Thymus (tissue), 11 donors: ENCODE measurements around the gene STMN3. TPM values are rescaled to one million over a fixed set of nuclear protein-coding genes. Genes with fewer than 3 reads are reported as not detected.
"Not testable (repeated sequence)": the region's sequence is repeated elsewhere in the genome, so short reads cannot be mapped to it uniquely, and the experiment has no call there.

ENCODE experiments used
- DNase-seq, 9 donors: peaks; one replicate each; pipeline ENCODE4 v3.0.0-alpha.2; 2013; ENCODE audit warnings: low spot score in 9 of 9, low read depth in 6 of 9, missing footprints in 1 of 9
- H3K27ac ChIP-seq, 2 donors: one replicate each; pipeline ENCODE4 v1.5.1; 2013; ENCODE audit warnings: control low read depth in 1 of 2, low read depth in 1 of 2, low read length in 1 of 2, mild to moderate bottlenecking in 1 of 2, moderate library complexity in 1 of 2
- H3K27me3 ChIP-seq, 2 donors: one replicate each; pipeline ENCODE4 v1.5.1; 2013; ENCODE audit warnings: low read length in 1 of 2; ENCODE audit not compliant: control insufficient read depth in 2 of 2, insufficient read depth in 1 of 2
- H3K36me3 ChIP-seq, 2 donors: one replicate each; pipeline ENCODE4 v1.5.1; 2013; ENCODE audit warnings: low read length in 1 of 2, mild to moderate bottlenecking in 1 of 2, moderate library complexity in 1 of 2; ENCODE audit not compliant: control insufficient read depth in 2 of 2, insufficient read depth in 2 of 2
- H3K4me1 ChIP-seq, 2 donors: one replicate each; pipeline ENCODE4 v1.5.1; 2013; ENCODE audit warnings: low read length in 2 of 2; ENCODE audit not compliant: control insufficient read depth in 2 of 2, insufficient read depth in 2 of 2
- H3K4me3 ChIP-seq, 2 donors: one replicate each; pipeline ENCODE4 v1.5.1; 2013; ENCODE audit warnings: low read length in 2 of 2, control low read depth in 1 of 2, mild to moderate bottlenecking in 1 of 2
- H3K9me3 ChIP-seq, 2 donors: one replicate each; pipeline ENCODE4 v1.5.1; 2013; ENCODE audit warnings: low read length in 1 of 2, mild to moderate bottlenecking in 1 of 2; ENCODE audit not compliant: control insufficient read depth in 2 of 2, insufficient read depth in 1 of 2
- WGBS: extraction: QIAGEN DNeasy Blood & Tissue Kit; methylation state at CpG from one replicate; pipeline ENCODE4 v1.1.7; 2013; 5-methylcytosine and 5-hydroxymethylcytosine counted together
- polyA plus RNA-seq: library from polyadenylated mRNA; stranded (reverse); fragments of 200-250 nt; gene quantifications from one replicate; pipeline ENCODE4 v1.2.3, GENCODE V29; 2013
- total RNA-seq: library from RNA; stranded (reverse); fragments of 120-200 nt; gene quantifications from one replicate; pipeline ENCODE4 v1.2.4, GENCODE V29; 2013
- donor health status: healthy.

STMN3 gene
- total and polyA plus RNA-seq, 2 donors: 71.5 to 77.9 TPM

DNA sequence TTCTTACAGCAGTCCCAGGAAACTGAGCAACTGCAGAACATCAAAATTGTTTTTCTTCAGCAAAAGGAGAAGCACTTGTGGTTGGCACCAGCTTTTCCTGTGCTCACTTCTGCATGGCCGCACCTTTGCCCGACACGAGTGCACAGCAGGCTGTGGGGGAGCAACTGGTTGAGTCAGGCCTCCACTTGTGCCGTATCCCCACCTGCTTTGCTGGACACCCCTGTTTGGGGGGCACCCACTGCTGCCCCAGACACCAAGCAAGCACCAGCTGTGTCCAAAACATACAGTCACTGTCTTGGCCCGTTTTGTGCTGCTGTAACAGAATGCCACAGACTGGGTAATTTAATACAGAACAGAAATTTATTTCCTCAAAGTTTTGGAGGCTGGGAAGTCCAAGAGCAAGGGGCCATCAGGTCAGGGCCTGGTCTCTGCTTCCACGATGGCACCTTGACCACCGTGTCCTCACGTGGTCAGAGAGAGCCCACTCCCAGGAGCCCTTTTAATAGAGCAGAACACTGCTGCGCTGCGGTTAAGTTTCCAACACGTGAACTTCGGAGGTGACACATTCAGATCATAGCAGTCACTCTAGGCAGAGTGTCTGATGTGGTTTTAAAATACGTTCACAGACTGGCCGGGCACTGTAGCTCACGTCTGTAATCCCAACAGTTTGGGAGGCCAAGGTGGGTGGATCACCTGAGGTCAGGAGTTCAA lies 17.6 kb downstream of the STMN3 start:
- 5% methylated on average over 15 of the region's 15 CpGs for WGBS
- DNase-seq: peak in 8 of 9 donors; percentile 63 to 93 (median 80)
- no peaks in the 10 kb centered on the region for H3K9me3 ChIP-seq
- no peaks in the 10 kb centered on the region for H3K27me3 ChIP-seq
- H3K36me3 ChIP-seq: peaks cover 0 to 2% of the 10 kb centered on the region in 2 donors
- peak overlapping the region; percentile 7 to 11 for H3K4me3 ChIP-seq
- peak overlapping the region; percentile 96 to 99 for H3K27ac ChIP-seq
- peaks cover 47 to 87% of the 10 kb centered on the region in 2 donors for H3K4me1 ChIP-seq

DNA sequence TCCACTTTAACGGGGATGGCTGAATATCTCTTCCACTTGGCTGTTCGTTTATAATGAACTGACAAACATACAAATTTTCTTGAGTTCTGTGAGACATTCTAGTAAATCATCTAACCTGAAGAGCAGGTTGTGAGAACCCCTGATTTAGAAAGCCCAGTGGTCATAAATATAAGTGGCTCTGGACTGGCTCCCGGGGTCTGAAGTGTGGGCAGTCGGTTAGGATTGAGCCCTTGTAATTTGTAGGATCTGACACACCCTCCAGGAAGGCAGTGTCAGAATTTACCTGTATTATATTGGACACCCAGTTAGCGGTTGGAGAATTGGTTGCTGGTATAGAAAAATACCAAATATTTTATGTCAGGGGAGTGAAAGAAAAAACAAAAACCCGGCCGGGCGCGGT lies 19.5 kb downstream of the STMN3 start:
- Histone ChIP-seq H3K27me3 (no peaks in the 10 kb centered on the region), H3K9me3 (no peaks in the 10 kb centered on the region), H3K36me3 (peaks cover 0 to 2% of the 10 kb centered on the region in 2 donors), H3K4me3 (no peak overlapping the region), H3K4me1 (peaks cover 37 to 71% of the 10 kb centered on the region in 2 donors), H3K27ac (peak overlapping the region; percentile 75 to 80)
- 96% methylated on average over 9 of the region's 9 CpGs for WGBS
- no peak for DNase-seq

DNA sequence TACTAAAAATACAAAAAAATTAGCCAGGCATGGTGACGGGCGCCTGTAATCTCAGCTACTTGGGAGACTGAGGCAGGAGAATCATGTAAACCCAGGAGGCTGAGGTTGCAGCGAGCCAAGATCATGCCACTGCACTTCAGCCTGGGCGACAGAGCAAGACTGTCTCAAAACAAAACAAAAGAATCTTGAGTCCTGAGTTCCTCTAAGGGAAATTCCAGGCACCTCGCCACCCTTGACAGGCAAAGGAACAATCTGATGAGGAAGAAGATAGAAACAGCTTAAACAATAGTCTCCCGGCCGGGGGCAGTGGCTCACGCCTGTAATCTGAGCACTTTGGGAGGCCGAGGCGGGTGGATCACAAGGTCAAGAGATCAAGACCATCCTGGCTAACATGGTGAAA lies 21.8 kb downstream of the STMN3 start:
- peaks cover 25 to 57% of the 10 kb centered on the region in 2 donors for H3K4me1 ChIP-seq
- H3K9me3 ChIP-seq, H3K4me3 ChIP-seq, H3K27me3 ChIP-seq, H3K36me3 ChIP-seq, H3K27ac ChIP-seq, DNase-seq: not testable (repeated sequence)
- WGBS: 85% methylated on average over 10 of the region's 10 CpGs

DNA sequence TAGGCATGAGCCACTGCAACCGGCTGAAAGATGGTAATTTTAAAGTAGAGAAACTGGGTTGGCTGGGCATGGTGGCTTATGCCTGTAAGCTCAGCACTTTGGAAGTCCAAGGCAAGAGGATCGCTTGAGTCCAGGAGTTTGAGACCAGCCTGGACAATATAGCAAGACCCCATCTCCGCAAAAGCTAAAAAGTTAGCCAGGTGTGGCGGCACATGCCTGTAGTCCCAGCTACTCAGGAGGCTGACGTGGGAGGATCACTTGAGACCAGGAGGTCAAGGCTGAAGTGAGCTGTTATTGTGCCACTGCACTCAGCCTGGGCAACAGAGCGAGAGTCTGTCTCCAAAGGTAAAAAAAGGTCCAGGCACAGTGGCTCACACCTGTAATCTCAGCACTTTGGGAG lies 22.3 kb downstream of the STMN3 start:
- not testable (repeated sequence) for H3K36me3 ChIP-seq, DNase-seq, H3K4me3 ChIP-seq, H3K9me3 ChIP-seq, H3K27me3 ChIP-seq
- Histone ChIP-seq H3K4me1 (peaks cover 26 to 54% of the 10 kb centered on the region in 2 donors), H3K27ac (peak overlapping the region in 1 of 2 donors; percentile 18)
- 97% methylated on average over 6 of the region's 6 CpGs for WGBS

DNA sequence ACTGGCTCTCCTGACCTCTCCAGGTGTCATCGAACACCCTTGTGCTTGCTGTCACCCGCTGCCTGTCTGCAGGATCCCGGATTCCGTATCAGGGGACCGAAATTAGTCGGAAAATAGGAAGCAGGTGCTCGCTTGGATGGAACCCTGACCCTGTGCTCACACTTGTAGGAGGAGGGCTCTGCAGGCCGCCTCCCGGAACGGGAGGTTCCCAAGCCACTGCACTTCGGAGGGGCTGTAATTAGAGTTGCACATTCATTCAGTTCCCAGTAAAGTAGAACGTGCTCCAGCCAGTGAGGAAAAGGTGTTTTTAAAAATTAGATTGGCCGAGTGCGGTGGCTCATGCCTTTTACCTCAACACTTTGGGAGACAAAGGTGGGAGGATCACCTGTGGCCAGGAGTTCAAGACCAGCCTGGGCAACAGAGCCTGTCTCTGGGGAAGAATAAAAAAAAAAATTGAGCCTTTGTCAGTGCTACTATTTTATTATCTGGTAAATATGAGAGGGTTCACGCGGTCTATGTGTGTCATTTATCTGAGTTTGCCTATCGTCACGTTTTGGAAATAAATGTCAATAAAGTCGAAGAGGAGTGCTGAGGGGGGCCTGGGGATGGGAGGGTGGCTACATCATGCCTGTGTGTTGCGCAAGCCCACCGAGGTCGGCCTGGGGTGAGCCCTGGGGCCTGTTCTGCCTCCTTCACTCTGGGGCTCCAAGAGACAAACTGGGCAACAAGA lies 24.8 kb downstream of the STMN3 start:
- H3K4me1 ChIP-seq: peaks cover 14 to 39% of the 10 kb centered on the region in 2 donors
- DNase-seq: peak in 2 of 9 donors; percentile 54 to 72
- no peaks in the 10 kb centered on the region for H3K27me3 ChIP-seq
- H3K9me3 ChIP-seq: no peaks in the 10 kb centered on the region
- 25% methylated on average over 22 of the region's 22 CpGs for WGBS
- peak overlapping the region; percentile 77 to 95 for H3K4me3 ChIP-seq
- H3K27ac ChIP-seq: peak overlapping the region; percentile 78 to 96
- peaks cover 0 to 8% of the 10 kb centered on the region in 2 donors for H3K36me3 ChIP-seq

- no peaks in the 10 kb centered on the region for H3K27me3 ChIP-seq
- no peaks in the 10 kb centered on the region for H3K9me3 ChIP-seq
- H3K36me3 ChIP-seq: peaks cover 0 to 8% of the 10 kb centered on the region in 2 donors
- H3K27ac ChIP-seq: peak overlapping the region; percentile 78 to 96
- H3K4me3 ChIP-seq: peak overlapping the region; percentile 77 to 95
- peaks cover 14 to 33% of the 10 kb centered on the region in 2 donors for H3K4me1 ChIP-seq
- WGBS: 14% methylated on average over 28 of the region's 28 CpGs
- DNase-seq: no peak
These were observed 25.4 kb downstream of the STMN3 start for GRCh38 chr20:63627751-63628245.

DNA sequence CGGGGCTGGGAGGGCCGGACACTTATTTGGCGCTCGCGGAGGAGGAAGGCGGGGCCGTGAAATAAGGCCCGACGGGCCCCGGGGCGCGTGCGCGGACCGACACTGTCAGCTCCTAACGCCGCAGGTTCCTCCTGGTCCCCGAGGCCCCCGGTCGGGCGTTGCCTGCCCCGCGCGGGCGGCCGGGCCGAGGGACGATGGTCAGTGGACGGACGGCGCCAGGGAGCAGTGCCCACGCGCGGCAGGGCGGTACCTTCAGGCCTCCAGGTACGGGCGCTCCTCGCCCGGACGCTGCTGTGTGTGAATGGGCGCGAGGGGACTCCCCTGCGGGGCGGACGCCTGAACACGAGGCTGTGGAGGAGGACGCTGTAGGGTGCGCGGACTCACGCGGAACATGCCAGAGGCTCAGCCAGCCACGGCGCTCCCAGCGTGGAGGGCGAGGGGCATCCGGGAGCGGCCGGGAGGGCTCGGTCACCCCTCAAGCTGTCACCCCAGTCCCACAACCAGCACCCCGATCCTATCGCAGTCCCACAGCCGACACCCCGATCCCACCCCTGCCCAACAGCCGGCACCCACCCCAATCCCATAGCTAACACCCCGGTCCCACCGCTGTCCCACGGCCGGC lies 26.0 kb downstream of the STMN3 start:
- no peaks in the 10 kb centered on the region for H3K27me3 ChIP-seq
- H3K4me1 ChIP-seq: peaks cover 14 to 27% of the 10 kb centered on the region in 2 donors
- H3K27ac ChIP-seq: peak overlapping the region; percentile 89 to 96
- peaks cover 2 to 8% of the 10 kb centered on the region in 2 donors for H3K36me3 ChIP-seq
- WGBS: under 1% methylated on average over 68 of the region's 68 CpGs
- H3K4me3 ChIP-seq: peak overlapping the region; percentile 77 to 95
- peak; percentile 70 to 97 (median 91) for DNase-seq
- H3K9me3 ChIP-seq: no peaks in the 10 kb centered on the region

DNA sequence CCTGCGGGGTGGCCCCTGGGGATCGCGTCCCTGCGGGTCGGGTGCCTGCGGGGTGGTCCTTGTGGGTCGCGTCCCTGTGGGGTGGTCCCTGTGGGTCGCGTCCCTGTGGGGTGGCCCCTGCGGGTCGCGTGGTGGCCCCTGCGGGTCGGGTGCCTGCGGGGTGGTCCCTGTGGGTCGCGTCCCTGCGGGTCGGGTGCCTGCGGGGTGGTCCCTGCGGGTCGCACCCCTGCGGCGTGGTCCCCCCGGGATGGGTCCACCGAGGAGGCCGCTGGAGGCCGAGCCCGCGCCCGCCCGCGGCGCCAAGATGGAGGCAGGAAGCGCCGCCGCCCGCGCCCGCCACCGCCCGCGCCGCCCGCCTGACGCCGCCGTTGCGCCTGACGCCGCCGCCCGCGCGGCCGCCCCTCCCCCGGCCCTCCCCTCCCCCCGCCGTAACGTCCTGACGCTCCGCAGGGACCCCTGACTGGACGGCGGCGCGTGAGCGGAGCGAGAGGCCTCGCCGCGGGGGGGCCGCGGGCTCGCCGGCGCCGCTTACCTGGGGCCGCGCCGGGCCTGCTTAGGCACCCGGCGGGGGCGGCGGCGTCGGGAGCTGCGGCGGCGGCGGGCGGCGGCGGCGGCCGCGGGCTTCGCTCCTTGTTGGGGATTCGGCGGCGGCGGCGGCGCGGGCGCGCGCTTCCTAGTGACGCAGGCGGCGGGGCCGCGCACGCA lies 26.6 kb downstream of the STMN3 start, which contains the start of gene GMEB2:
Gene GMEB2 (minus strand): TSS at position 678 of the 705 bp plus-strand sequence. CDS start 7,704 bp downstream, outside the sequence.
- Histone ChIP-seq H3K4me3 (peak within 1 kb of the TSS; percentile 77 to 95), H3K27me3 (no peaks in the 10 kb centered on the region), H3K27ac (peak within 1 kb of the TSS; percentile 89 to 96), H3K36me3 (peaks cover 3 to 8% of the 10 kb centered on the region in 2 donors), H3K4me1 (peaks cover 14 to 25% of the 10 kb centered on the region in 2 donors), H3K9me3 (no peaks in the 10 kb centered on the region)
- under 1% methylated on average over 114 of the region's 114 CpGs for WGBS
- peak in 6 of 9 donors; percentile 52 to 84 (median 68) for DNase-seq
